Measurements from ENCODE around the gene PRRC2A. TPM values are rescaled to one million over a fixed set of nuclear protein-coding genes. Genes with fewer than 3 reads are reported as not detected.
"Not testable (repeated sequence)": the region's sequence is repeated elsewhere in the genome, so short reads cannot be mapped to it uniquely, and the experiment has no call there.

Gene PRRC2A
- total and polyA plus RNA-seq, 7 donors = 28.8 to 109 (median 44.1) TPM

GRCh38 chr6:31586008-31586407 is 34.5 kb upstream of the PRRC2A start, which contains the start of gene LST1:
LST1 (plus strand) TSS chr6:31586277; CDS start chr6:31587300, 1,023 bp downstream.
- 41 to 73% methylated on average over 1 of the region's 1 CpG for WGBS, 2 donors
- intact Hi-C loops (cut with DNase I) = no loop called here
- H3K36me3 ChIP-seq = no peaks in the 10 kb centered on the region
- H3K27ac ChIP-seq = peak within 1 kb of the TSS in 3 of 4 donors; percentile 14 to 20 (median 20)
- peaks cover 0 to 12% (median 5%) of the 10 kb centered on the region in 3 donors for H3K27me3 ChIP-seq
- no peaks in the 10 kb centered on the region for H3K9me3 ChIP-seq
- TF ChIP-seq POLR2A (IDR thresholded peaks at IDR 0.05) (no peak), POLR2AphosphoS5 (IDR thresholded peaks at IDR 0.05) (no peak), EP300 (IDR thresholded peaks at IDR 0.05) (no peak), CTCF (IDR thresholded peaks at IDR 0.05) (no peak)
- H3K4me3 ChIP-seq = peak within 1 kb of the TSS in 1 of 4 donors; percentile 12
- DNase-seq = no peak
- peaks cover 0 to 10% (median 9%) of the 10 kb centered on the region in 4 donors for H3K4me1 ChIP-seq

GRCh38 chr6:31586599-31587281 is 33.8 kb upstream of the PRRC2A start:
- H3K4me1 ChIP-seq = peaks cover 0 to 6% (median 4%) of the 10 kb centered on the region in 4 donors
- no peak for DNase-seq
- peak overlapping the region in 1 of 4 donors; percentile 12 for H3K4me3 ChIP-seq
- H3K9me3 ChIP-seq = no peaks in the 10 kb centered on the region
- TF ChIP-seq EP300 (IDR thresholded peaks at IDR 0.05) = no peak
- TF ChIP-seq CTCF (IDR thresholded peaks at IDR 0.05) = no peak
- no peak for TF ChIP-seq POLR2AphosphoS5 (IDR thresholded peaks at IDR 0.05)
- TF ChIP-seq POLR2A (IDR thresholded peaks at IDR 0.05) = no peak
- H3K36me3 ChIP-seq = no peaks in the 10 kb centered on the region
- intact Hi-C loops (cut with DNase I) = no loop called here
- H3K27ac ChIP-seq = peak overlapping the region in 3 of 4 donors; percentile 14 to 20 (median 20)
- peaks cover 0 to 12% (median 5%) of the 10 kb centered on the region in 3 donors for H3K27me3 ChIP-seq
- WGBS, 2 donors = 42 to 64% methylated on average over 9 of the region's 9 CpGs

GRCh38 chr6:31587791-31588777 is 32.4 kb upstream of the PRRC2A start:
- intact Hi-C loops (cut with DNase I) = no loop called here
- no peak for DNase-seq
- Histone ChIP-seq H3K27ac (peak overlapping the region in 1 of 4 donors; percentile 20), H3K4me3 (peak overlapping the region in 1 of 4 donors; percentile 12), H3K4me1 (no peaks in the 10 kb centered on the region), H3K27me3 (peaks cover 0 to 12% (median 5%) of the 10 kb centered on the region in 3 donors), H3K36me3 (no peaks in the 10 kb centered on the region), H3K9me3 (no peaks in the 10 kb centered on the region)
- 52 to 69% methylated on average over 12 of the region's 12 CpGs for WGBS, 2 donors
- TF ChIP-seq POLR2A (IDR thresholded peaks at IDR 0.05) (no peak), CTCF (IDR thresholded peaks at IDR 0.05) (no peak)

GRCh38 chr6:31588871-31589650 is 31.5 kb upstream of the PRRC2A start:
- 58 to 59% methylated on average over 9 of the region's 9 CpGs for whole genome bisulfite sequencing, 2 donors

GRCh38 chr6:31590691-31591090 is 29.8 kb upstream of the PRRC2A start:
- H3K27ac ChIP-seq; DNase-seq; H3K36me3 ChIP-seq; H3K4me3 ChIP-seq; intact Hi-C loops (cut with DNase I); H3K4me1 ChIP-seq; H3K9me3 ChIP-seq: not testable (repeated sequence)
- 83 to 87% methylated on average over 5 of the region's 5 CpGs for WGBS, 2 donors
- H3K27me3 ChIP-seq = peaks cover 0 to 12% (median 5%) of the 10 kb centered on the region in 3 donors

More at GRCh38 chr6:31588871-31589650, 31.5 kb upstream of the PRRC2A start:
- H3K27me3 ChIP-seq = peaks cover 0 to 12% (median 5%) of the 10 kb centered on the region in 3 donors
- H3K4me1 ChIP-seq = no peaks in the 10 kb centered on the region
- H3K27ac ChIP-seq = no peak overlapping the region
- DNase-seq = no peak
- no peak overlapping the region for H3K4me3 ChIP-seq
- intact Hi-C loops (cut with DNase I) = no loop called here
- H3K36me3 ChIP-seq = no peaks in the 10 kb centered on the region
- no peak for TF ChIP-seq POLR2A (IDR thresholded peaks at IDR 0.05)
- no peak for TF ChIP-seq POLR2AphosphoS5 (IDR thresholded peaks at IDR 0.05)
- no peak for TF ChIP-seq CTCF (IDR thresholded peaks at IDR 0.05)
- TF ChIP-seq EP300 (IDR thresholded peaks at IDR 0.05) = no peak
- no peaks in the 10 kb centered on the region for H3K9me3 ChIP-seq

All from sigmoid colon (tissue), 7 donors.